Stomach (tissue), 9 donors: Measurements from ENCODE around the gene PELO. TPM values are rescaled to one million over a fixed set of nuclear protein-coding genes. Genes with fewer than 3 reads are reported as not detected.

Experiments used
- DNase-seq, 2 donors: peaks; one replicate each; pipeline versions ENCODE4 v3.0.0 to v3.0.0-alpha.2; 2013 to 2019
- H3K27ac ChIP-seq, 5 donors: fragments of 200-600 bp in 4 of 5; sonication (generic) in 4 of 5; one replicate each; pipeline ENCODE4 v1.5.1; 2013 to 2019; ENCODE audit warnings: mild to moderate bottlenecking in 1 of 5, moderate library complexity in 1 of 5
- H3K27me3 ChIP-seq, 3 donors: fragments of 200-600 bp; sonication (generic); one replicate each; pipeline ENCODE4 v1.5.1; 2017 to 2019; ENCODE audit warnings: mixed run types in 1 of 3
- H3K36me3 ChIP-seq, 4 donors: fragments of 200-600 bp; sonication (generic); 1 replicate in 3 of 4; 2 replicates in 1 of 4; pipeline ENCODE4 v1.5.1; 2016 to 2019
- H3K4me1 ChIP-seq, 4 donors: fragments of 200-600 bp; sonication (generic); one replicate each; pipeline ENCODE4 v1.5.1; 2016 to 2019
- H3K4me3 ChIP-seq, 4 donors: fragments of 200-600 bp; sonication (generic) in 3 of 4; one replicate each; pipeline ENCODE4 v1.5.1; 2016 to 2019; ENCODE audit warnings: mild to moderate bottlenecking in 1 of 4
- H3K9me3 ChIP-seq, 4 donors: fragments of 200-600 bp; sonication (generic); one replicate each; pipeline ENCODE4 v1.5.1; 2016 to 2019
- EP300 ChIP-seq: sonication (generic); formaldehyde crosslinking; IDR thresholded peaks from one replicate; pipeline ENCODE4 v1.6.1; 2017; ENCODE audit warnings: antibody characterized with exemption
- POLR2A ChIP-seq, 4 donors: fragments of 450-650 bp; IDR thresholded peaks; one replicate each; pipeline ENCODE4 v1.6.1; 2016; ENCODE audit warnings: antibody characterized with exemption in 4 of 4, control low read depth in 2 of 4, mild to moderate bottlenecking in 1 of 4, moderate library complexity in 1 of 4
- POLR2AphosphoS5 ChIP-seq, 3 donors: sonication (generic); formaldehyde crosslinking; IDR thresholded peaks; one replicate each; pipeline ENCODE4 v1.6.1; 2016; ENCODE audit warnings: antibody characterized with exemption in 3 of 3
- WGBS, 5 donors: extraction: QIAGEN DNeasy Blood & Tissue Kit in 3 of 5; methylation state at CpG; one replicate each; pipeline versions ENCODE4 v1.1.5 to v1.1.7; 2013 to 2018; 5-methylcytosine and 5-hydroxymethylcytosine counted together
- intact Hi-C: fragments of 100-400 bp; cut with DNase I; formaldehyde crosslinking; loops from one replicate; pipeline ENCODE4 v1.15.1; 2023; ENCODE audit warnings: low total_unique reads
- polyA plus RNA-seq, 3 donors: library from polyadenylated mRNA; stranded (reverse); fragments of 200-250 nt; gene quantifications; one replicate each; pipeline ENCODE4 v1.2.3, GENCODE V29; 2013
- total RNA-seq, 5 donors: library from RNA; depleted of rRNA; stranded (reverse); fragments of >200 nt; gene quantifications; one replicate each; pipeline versions ENCODE4 v1.1.0 to v1.2.3, GENCODE V29; 2014 to 2016
- TF ChIP-seq, protein P1 (sequence below), 7 experiments: fragments of 450-650 bp in 4 of 7; fragments of 200-600 bp in 3 of 7; sonication (generic) in 3 of 7; IDR thresholded peaks; one replicate each; pipeline ENCODE4 v1.5.1; 2016 to 2019; ENCODE audit warnings: antibody characterized with exemption in 7 of 7, control low read depth in 2 of 7, mild to moderate bottlenecking in 1 of 7
- donor health status: healthy with polysubstance abuse.
- donor health status: Bipolar disorder and iron deficiency.
- donor health status: healthy.

Gene PELO
- total and polyA plus RNA-seq, 8 donors, result 5.8 to 62.2 (median 12.5) TPM

DNA sequence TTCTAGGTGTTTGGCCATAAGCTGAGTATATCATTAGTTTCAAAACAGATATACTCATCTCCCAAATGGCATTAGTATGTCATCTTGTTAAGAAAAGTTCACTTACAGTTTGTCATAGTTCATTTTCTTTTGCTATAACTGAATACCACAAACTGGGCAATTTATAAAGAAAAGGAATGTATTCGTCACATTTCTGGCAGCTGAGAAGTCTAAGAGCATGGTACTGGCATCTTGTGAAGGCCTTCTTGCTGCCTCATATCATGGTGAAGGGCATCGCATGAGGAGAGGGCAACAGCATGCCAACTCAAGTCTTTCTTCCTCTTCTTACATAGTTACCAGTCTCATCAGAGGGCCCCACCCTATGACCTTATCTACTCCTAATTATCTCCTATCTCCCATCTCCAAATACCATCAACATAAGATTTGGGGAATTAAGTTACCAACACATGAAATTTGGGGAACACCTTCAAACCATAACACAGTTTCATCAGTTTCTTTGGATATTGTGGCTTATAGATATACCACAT, 20.4 kb upstream of the PELO start:
- WGBS, 5 donors, result 71 to 95% (median 90%) methylated on average over 2 of the region's 2 CpGs
- no peak for DNase-seq
- intact Hi-C loops, result no loop called here
- no peaks in the 10 kb centered on the region for H3K9me3 ChIP-seq
- H3K27ac ChIP-seq, result no peak overlapping the region
- H3K4me3 ChIP-seq, result no peak overlapping the region
- H3K36me3 ChIP-seq, result no peaks in the 10 kb centered on the region
- TF ChIP-seq POLR2AphosphoS5 (IDR thresholded peaks at IDR 0.05), result no peak
- no peak for TF ChIP-seq POLR2A (IDR thresholded peaks at IDR 0.05)
- TF ChIP-seq, protein P1, sequence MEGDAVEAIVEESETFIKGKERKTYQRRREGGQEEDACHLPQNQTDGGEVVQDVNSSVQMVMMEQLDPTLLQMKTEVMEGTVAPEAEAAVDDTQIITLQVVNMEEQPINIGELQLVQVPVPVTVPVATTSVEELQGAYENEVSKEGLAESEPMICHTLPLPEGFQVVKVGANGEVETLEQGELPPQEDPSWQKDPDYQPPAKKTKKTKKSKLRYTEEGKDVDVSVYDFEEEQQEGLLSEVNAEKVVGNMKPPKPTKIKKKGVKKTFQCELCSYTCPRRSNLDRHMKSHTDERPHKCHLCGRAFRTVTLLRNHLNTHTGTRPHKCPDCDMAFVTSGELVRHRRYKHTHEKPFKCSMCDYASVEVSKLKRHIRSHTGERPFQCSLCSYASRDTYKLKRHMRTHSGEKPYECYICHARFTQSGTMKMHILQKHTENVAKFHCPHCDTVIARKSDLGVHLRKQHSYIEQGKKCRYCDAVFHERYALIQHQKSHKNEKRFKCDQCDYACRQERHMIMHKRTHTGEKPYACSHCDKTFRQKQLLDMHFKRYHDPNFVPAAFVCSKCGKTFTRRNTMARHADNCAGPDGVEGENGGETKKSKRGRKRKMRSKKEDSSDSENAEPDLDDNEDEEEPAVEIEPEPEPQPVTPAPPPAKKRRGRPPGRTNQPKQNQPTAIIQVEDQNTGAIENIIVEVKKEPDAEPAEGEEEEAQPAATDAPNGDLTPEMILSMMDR (IDR thresholded peaks at IDR 0.05), result no peak
- TF ChIP-seq EP300, result no peak
- no peaks in the 10 kb centered on the region for H3K4me1 ChIP-seq
- no peaks in the 10 kb centered on the region for H3K27me3 ChIP-seq

DNA sequence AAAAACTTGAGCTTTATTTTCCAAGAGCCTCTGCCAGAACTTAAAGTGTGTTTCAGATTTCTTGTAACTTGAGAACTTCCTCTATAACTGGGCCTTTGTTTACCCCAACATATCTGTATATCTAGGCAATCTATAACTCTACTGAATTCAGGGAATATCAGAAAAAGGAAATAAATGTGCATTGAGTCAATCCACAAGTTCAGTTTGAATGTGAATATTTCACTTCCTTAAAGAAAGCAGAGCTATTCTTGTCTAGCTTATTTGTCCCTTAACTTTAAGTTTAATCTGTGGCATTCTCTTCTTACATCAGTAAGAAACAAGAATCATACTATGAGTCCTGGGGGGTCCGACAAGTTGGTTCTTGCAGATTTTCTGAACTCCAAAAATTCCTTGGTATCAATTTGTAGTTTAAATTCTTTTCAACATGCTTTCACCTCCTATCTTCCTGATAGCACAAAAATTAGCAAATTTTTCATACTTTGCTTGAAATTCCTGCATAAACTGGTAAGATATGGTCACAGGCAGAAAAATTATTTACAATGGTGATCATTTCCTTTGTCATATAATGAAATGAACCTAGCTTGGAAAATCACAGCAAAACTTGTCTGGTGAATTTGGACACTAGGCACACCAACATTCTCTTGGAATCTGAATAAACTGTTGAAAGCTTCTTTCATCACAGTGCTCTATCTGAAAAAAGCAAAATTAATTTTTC, 19.8 kb upstream of the PELO start:
- Histone ChIP-seq H3K4me1 (no peaks in the 10 kb centered on the region), H3K27me3 (no peaks in the 10 kb centered on the region), H3K4me3 (no peak overlapping the region), H3K27ac (no peak overlapping the region), H3K9me3 (no peaks in the 10 kb centered on the region), H3K36me3 (no peaks in the 10 kb centered on the region)
- intact Hi-C loops, result no loop called here
- WGBS, 5 donors, result 72 to 94% (median 83%) methylated on average over 1 of the region's 1 CpG
- TF ChIP-seq, protein P1 (IDR thresholded peaks at IDR 0.05), result no peak
- no peak for TF ChIP-seq EP300
- TF ChIP-seq POLR2AphosphoS5 (IDR thresholded peaks at IDR 0.05), result no peak
- TF ChIP-seq POLR2A (IDR thresholded peaks at IDR 0.05), result no peak
- DNase-seq, result no peak

- H3K27ac ChIP-seq, result no peak overlapping the region
- no peak for DNase-seq
- no peaks in the 10 kb centered on the region for H3K27me3 ChIP-seq
- no peak overlapping the region for H3K4me3 ChIP-seq
- no peaks in the 10 kb centered on the region for H3K36me3 ChIP-seq
- TF ChIP-seq POLR2AphosphoS5 (IDR thresholded peaks at IDR 0.05) (no peak), POLR2A (IDR thresholded peaks at IDR 0.05) (no peak), EP300 (no peak)
- TF ChIP-seq, protein P1 (IDR thresholded peaks at IDR 0.05), result no peak
- H3K4me1 ChIP-seq, result no peaks in the 10 kb centered on the region
- intact Hi-C loops, result no loop called here
- H3K9me3 ChIP-seq, result no peaks in the 10 kb centered on the region
- 86 to 96% (median 91%) methylated on average over 5 of the region's 5 CpGs for WGBS, 5 donors
Observed at GRCh38 chr5:52769061-52769460, 18.7 kb upstream of the PELO start.

GRCh38 chr5:52770287-52770939, 17.3 kb upstream of the PELO start:
- intact Hi-C loops, result no loop called here
- H3K27me3 ChIP-seq, result no peaks in the 10 kb centered on the region
- DNase-seq, result no peak
- no peaks in the 10 kb centered on the region for H3K4me1 ChIP-seq
- TF ChIP-seq POLR2A (IDR thresholded peaks at IDR 0.05) (no peak), EP300 (no peak), POLR2AphosphoS5 (IDR thresholded peaks at IDR 0.05) (no peak)
- TF ChIP-seq, protein P1 (IDR thresholded peaks at IDR 0.05), result no peak
- H3K9me3 ChIP-seq, result no peaks in the 10 kb centered on the region
- H3K27ac ChIP-seq, result no peak overlapping the region
- no peak overlapping the region for H3K4me3 ChIP-seq
- no peaks in the 10 kb centered on the region for H3K36me3 ChIP-seq
- 92 to 97% (median 95%) methylated on average over 4 of the region's 4 CpGs for WGBS, 5 donors
